Measurements from ENCODE around the gene TMEM255B. TPM values are rescaled to one million over a fixed set of nuclear protein-coding genes. Genes with fewer than 3 reads are reported as not detected.
A peak's percentile ranks its signal among the peaks of the same experiment; 100 is the strongest.
"Not testable (repeated sequence)": the region's sequence is repeated elsewhere in the genome, so short reads cannot be mapped to it uniquely, and the experiment has no call there.

The TMEM255B gene
- total RNA-seq, 2 experiments from 2014 or later = 1.3 to 1.8 TPM

GRCh38 chr13:113748101-113748861 lies 10.7 kb upstream of the TMEM255B start:
- ChIA-PET POLR2A (no interaction called here), CTCF (no interaction called here)
- Mint-ChIP-seq H3K4me3 (no peak overlapping the region), H3K27ac (no peak overlapping the region), H3K36me3 (ENCODE audit: low read depth) (peaks cover 3% of the 10 kb centered on the region), H3K9me3 (peaks cover 15% of the 10 kb centered on the region), H3K4me1 (no peaks in the 10 kb centered on the region), H3K27me3 (no peaks in the 10 kb centered on the region)
- DNase-seq = no peak

- Mint-ChIP-seq H3K9me3 (peaks cover 15% of the 10 kb centered on the region), H3K4me1 (no peaks in the 10 kb centered on the region), H3K36me3 (ENCODE audit: low read depth) (peaks cover 3% of the 10 kb centered on the region), H3K27ac (no peak overlapping the region), H3K27me3 (no peaks in the 10 kb centered on the region), H3K4me3 (no peak overlapping the region)
- DNase-seq = no peak
- ChIA-PET CTCF (no interaction called here), POLR2A (no interaction called here)
Observed at GRCh38 chr13:113748862-113749451, 10.1 kb upstream of the TMEM255B start.

GRCh38 chr13:113749507-113749906 lies 9.5 kb upstream of the TMEM255B start:
- DNase-seq = no peak
- Mint-ChIP-seq H3K27ac (no peak overlapping the region), H3K4me3 (no peak overlapping the region), H3K4me1 (no peaks in the 10 kb centered on the region), H3K9me3 (peaks cover 15% of the 10 kb centered on the region), H3K27me3 (no peaks in the 10 kb centered on the region), H3K36me3 (ENCODE audit: low read depth) (peaks cover 3% of the 10 kb centered on the region)
- POLR2A ChIA-PET = no interaction called here
- CTCF ChIA-PET = no interaction called here

GRCh38 chr13:113749967-113750366 lies 9.1 kb upstream of the TMEM255B start:
- peaks cover 15% of the 10 kb centered on the region for H3K9me3 Mint-ChIP-seq
- H3K4me3 Mint-ChIP-seq = no peak overlapping the region
- no peaks in the 10 kb centered on the region for H3K4me1 Mint-ChIP-seq
- no peak for DNase-seq
- H3K36me3 Mint-ChIP-seq (ENCODE audit: low read depth) = peaks cover 3% of the 10 kb centered on the region
- H3K27me3 Mint-ChIP-seq = no peaks in the 10 kb centered on the region
- CTCF ChIA-PET = no interaction called here
- POLR2A ChIA-PET = no interaction called here
- H3K27ac Mint-ChIP-seq = no peak overlapping the region

- H3K4me3 Mint-ChIP-seq = no peak overlapping the region
- no peak overlapping the region for H3K27ac Mint-ChIP-seq
- ChIA-PET CTCF (no interaction called here), POLR2A (no interaction called here)
- DNase-seq = no peak
- H3K9me3 Mint-ChIP-seq = peaks cover 15% of the 10 kb centered on the region
- H3K4me1 Mint-ChIP-seq = no peaks in the 10 kb centered on the region
- H3K36me3 Mint-ChIP-seq (ENCODE audit: low read depth) = peaks cover 3% of the 10 kb centered on the region
- no peaks in the 10 kb centered on the region for H3K27me3 Mint-ChIP-seq
Observed at GRCh38 chr13:113750554-113751399, 8.2 kb upstream of the TMEM255B start.

- no peak for DNase-seq
- Mint-ChIP-seq H3K27me3 (no peaks in the 10 kb centered on the region), H3K27ac (no peak overlapping the region), H3K9me3 (peaks cover 15% of the 10 kb centered on the region), H3K4me3 (no peak overlapping the region), H3K36me3 (ENCODE audit: low read depth) (peaks cover 3% of the 10 kb centered on the region), H3K4me1 (no peaks in the 10 kb centered on the region)
- ChIA-PET POLR2A (no interaction called here), CTCF (no interaction called here)
Observed at GRCh38 chr13:113751491-113751890, 7.5 kb upstream of the TMEM255B start.

GRCh38 chr13:113752211-113752986 lies 6.6 kb upstream of the TMEM255B start:
- H3K36me3 Mint-ChIP-seq (ENCODE audit: low read depth); H3K4me3 Mint-ChIP-seq; H3K27me3 Mint-ChIP-seq; POLR2A ChIA-PET; H3K27ac Mint-ChIP-seq; DNase-seq; CTCF ChIA-PET; H3K4me1 Mint-ChIP-seq: not testable (repeated sequence)
- peaks cover 15% of the 10 kb centered on the region for H3K9me3 Mint-ChIP-seq

GRCh38 chr13:113753171-113753570 lies 5.9 kb upstream of the TMEM255B start:
- H3K27me3 Mint-ChIP-seq = peaks cover 5% of the 10 kb centered on the region
- H3K4me1 Mint-ChIP-seq = peaks cover 7% of the 10 kb centered on the region
- no peak for DNase-seq
- peaks cover 15% of the 10 kb centered on the region for H3K9me3 Mint-ChIP-seq
- no peak overlapping the region for H3K4me3 Mint-ChIP-seq
- ChIA-PET POLR2A (no interaction called here), CTCF (no interaction called here)
- H3K36me3 Mint-ChIP-seq (ENCODE audit: low read depth) = peaks cover 3% of the 10 kb centered on the region
- H3K27ac Mint-ChIP-seq = no peak overlapping the region

GRCh38 chr13:113754242-113754641 lies 4.8 kb upstream of the TMEM255B start:
- no peak for DNase-seq
- peaks cover 15% of the 10 kb centered on the region for H3K9me3 Mint-ChIP-seq
- no peak overlapping the region for H3K4me3 Mint-ChIP-seq
- H3K36me3 Mint-ChIP-seq (ENCODE audit: low read depth) = peaks cover 3% of the 10 kb centered on the region
- ChIA-PET CTCF (interaction anchor here (1.0 kb wide), 1 partner anchor 13 kb away, joined by 3 read pairs; no protein-coding TSS in a partner anchor), POLR2A (no interaction called here)
- H3K4me1 Mint-ChIP-seq = peaks cover 11% of the 10 kb centered on the region
- H3K27ac Mint-ChIP-seq = no peak overlapping the region
- H3K27me3 Mint-ChIP-seq = peaks cover 10% of the 10 kb centered on the region

GRCh38 chr13:113754691-113755090 lies 4.3 kb upstream of the TMEM255B start:
- H3K4me1 Mint-ChIP-seq = peaks cover 15% of the 10 kb centered on the region
- DNase-seq = no peak
- no peak overlapping the region for H3K4me3 Mint-ChIP-seq
- POLR2A ChIA-PET = no interaction called here
- peaks cover 15% of the 10 kb centered on the region for H3K9me3 Mint-ChIP-seq
- CTCF ChIA-PET = no interaction called here
- peaks cover 3% of the 10 kb centered on the region for H3K36me3 Mint-ChIP-seq (ENCODE audit: low read depth)
- peaks cover 14% of the 10 kb centered on the region for H3K27me3 Mint-ChIP-seq
- H3K27ac Mint-ChIP-seq = no peak overlapping the region

GRCh38 chr13:113756441-113757097 lies 2.5 kb upstream of the TMEM255B start:
- Mint-ChIP-seq H3K27ac (no peak overlapping the region), H3K27me3 (peaks cover 31% of the 10 kb centered on the region), H3K4me3 (no peak overlapping the region), H3K4me1 (peaks cover 19% of the 10 kb centered on the region), H3K9me3 (peaks cover 3% of the 10 kb centered on the region), H3K36me3 (ENCODE audit: low read depth) (peaks cover 3% of the 10 kb centered on the region)
- ChIA-PET POLR2A (no interaction called here), CTCF (no interaction called here)
- DNase-seq = no peak

- H3K36me3 Mint-ChIP-seq (ENCODE audit: low read depth) = no peaks in the 10 kb centered on the region
- H3K27me3 Mint-ChIP-seq = peaks cover 44% of the 10 kb centered on the region
- DNase-seq = no peak
Observed at GRCh38 chr13:113759525-113760137, 605 bp downstream of the TMEM255B start.

More at GRCh38 chr13:113759525-113760137, 605 bp downstream of the TMEM255B start:
- POLR2A ChIA-PET = no interaction called here
- H3K4me1 Mint-ChIP-seq = peaks cover 19% of the 10 kb centered on the region
- H3K27ac Mint-ChIP-seq = no peak overlapping the region
- CTCF ChIA-PET = no interaction called here
- H3K9me3 Mint-ChIP-seq = no peaks in the 10 kb centered on the region
- peak overlapping the region; percentile 69 for H3K4me3 Mint-ChIP-seq
